Measurements from ENCODE around the gene PEDS1.
"Not testable (repeated sequence)": the region's sequence is repeated elsewhere in the genome, so short reads cannot be mapped to it uniquely, and the experiment has no call there.

The PEDS1 gene

DNA sequence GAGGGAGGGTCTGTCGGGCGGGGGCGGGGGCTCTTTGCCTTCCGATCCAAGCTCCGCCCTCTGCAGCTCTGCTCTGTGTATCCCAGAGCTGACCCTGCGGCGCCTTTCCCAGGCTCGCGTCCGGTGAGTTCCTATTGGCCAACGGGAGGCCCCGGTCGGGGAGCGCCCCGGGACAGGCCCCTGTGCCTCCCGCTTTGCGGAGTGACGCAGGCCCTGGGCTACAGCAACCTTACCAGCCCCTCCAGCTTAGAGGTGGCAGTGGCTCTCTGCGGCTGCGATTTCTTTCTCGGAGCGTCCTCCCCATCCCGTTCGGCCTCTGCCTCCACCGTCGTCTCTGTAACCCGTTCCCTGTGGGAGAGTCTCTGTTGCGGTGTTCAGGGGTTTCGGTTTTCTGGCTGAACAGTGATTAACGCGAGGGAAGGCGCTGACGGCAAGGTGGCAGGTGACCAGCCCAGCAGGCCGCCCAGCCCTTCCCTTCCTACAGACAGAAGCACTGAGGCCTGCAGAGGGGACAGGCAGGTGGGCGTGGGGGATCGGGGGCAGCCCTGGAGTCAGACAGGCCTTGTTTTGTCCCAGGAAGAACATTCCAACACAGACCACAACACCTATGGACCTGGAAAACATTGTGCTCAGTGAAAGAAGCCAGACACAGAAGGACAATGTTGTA lies 19.0 kb upstream of the PEDS1 start:
- TF ChIP-seq, protein P1, sequence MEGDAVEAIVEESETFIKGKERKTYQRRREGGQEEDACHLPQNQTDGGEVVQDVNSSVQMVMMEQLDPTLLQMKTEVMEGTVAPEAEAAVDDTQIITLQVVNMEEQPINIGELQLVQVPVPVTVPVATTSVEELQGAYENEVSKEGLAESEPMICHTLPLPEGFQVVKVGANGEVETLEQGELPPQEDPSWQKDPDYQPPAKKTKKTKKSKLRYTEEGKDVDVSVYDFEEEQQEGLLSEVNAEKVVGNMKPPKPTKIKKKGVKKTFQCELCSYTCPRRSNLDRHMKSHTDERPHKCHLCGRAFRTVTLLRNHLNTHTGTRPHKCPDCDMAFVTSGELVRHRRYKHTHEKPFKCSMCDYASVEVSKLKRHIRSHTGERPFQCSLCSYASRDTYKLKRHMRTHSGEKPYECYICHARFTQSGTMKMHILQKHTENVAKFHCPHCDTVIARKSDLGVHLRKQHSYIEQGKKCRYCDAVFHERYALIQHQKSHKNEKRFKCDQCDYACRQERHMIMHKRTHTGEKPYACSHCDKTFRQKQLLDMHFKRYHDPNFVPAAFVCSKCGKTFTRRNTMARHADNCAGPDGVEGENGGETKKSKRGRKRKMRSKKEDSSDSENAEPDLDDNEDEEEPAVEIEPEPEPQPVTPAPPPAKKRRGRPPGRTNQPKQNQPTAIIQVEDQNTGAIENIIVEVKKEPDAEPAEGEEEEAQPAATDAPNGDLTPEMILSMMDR (IDR thresholded peaks at IDR 0.05; ENCODE audit: insufficient read depth, low read depth, low read length, missing control alignments), result no peak
- peak overlapping the region; percentile 37 for H3K4me3 ChIP-seq (ENCODE audit: low read length)
- peak; percentile 56 for DNase-seq (ENCODE audit: low read depth)

DNA sequence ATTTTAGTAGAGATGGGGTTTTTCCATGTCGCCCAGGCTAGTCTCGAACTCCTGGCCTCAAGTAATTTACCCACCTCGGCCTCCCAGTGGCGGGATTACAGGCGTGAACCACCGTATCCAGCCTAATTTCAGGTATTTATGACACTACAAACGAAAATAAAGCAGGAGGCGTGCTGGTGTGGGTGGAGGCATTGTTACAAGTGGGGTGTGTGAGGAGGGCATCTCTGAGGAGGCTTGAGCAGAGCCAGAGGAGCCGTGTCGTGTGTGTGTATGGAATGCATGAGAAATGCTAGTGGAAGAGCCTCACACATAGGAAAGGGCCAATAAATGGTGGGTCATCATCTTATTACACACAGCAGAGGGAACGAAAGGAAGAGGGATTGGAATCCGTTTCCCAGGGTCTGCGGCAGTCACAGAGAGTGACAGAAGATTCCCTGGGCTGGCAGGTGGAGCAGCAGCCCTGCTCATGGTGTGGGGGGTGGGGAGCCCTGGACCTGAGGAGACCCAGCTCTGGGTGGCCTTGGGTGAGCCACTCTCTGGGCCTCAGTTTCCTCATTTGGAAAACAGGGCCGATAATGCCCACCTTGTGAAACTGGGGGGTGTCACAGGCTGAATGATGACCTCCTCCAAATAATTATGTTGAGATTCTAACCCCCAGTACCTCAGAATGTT lies 17.2 kb upstream of the PEDS1 start:
- DNase-seq (ENCODE audit: low read depth), result no peak
- TF ChIP-seq, protein P1 (IDR thresholded peaks at IDR 0.05; ENCODE audit: insufficient read depth, low read depth, low read length, missing control alignments), result no peak
- no peak overlapping the region for H3K4me3 ChIP-seq (ENCODE audit: low read length)

DNA sequence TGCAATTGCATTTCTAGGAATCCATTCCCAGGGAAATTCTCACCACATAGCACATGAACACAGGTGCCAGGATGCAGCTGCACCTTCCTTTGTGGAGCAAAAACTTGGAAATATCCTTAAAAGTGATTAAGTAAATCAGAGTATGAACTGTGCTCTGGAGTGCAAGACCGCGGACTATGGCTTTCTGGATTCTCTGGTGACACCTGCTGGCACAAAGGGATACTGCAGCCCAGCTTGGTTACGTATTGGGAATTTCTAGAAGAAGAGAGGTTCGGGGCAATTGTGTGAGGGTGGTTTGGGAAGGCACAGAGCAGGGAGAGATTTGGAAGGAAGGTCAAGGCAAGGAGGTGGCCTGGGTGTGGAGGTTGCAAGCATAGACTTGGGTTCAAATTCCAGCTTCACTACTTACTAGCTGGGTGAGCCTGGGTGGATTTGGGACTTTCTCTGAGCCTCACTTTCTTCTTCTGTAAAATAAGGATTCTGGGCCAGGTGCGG lies 15.9 kb upstream of the PEDS1 start:
- TF ChIP-seq, protein P1 (IDR thresholded peaks at IDR 0.05; ENCODE audit: insufficient read depth, low read depth, low read length, missing control alignments), result peak; percentile 99
- H3K4me3 ChIP-seq (ENCODE audit: low read length), result no peak overlapping the region
- peak; percentile 76 for DNase-seq (ENCODE audit: low read depth)

DNA sequence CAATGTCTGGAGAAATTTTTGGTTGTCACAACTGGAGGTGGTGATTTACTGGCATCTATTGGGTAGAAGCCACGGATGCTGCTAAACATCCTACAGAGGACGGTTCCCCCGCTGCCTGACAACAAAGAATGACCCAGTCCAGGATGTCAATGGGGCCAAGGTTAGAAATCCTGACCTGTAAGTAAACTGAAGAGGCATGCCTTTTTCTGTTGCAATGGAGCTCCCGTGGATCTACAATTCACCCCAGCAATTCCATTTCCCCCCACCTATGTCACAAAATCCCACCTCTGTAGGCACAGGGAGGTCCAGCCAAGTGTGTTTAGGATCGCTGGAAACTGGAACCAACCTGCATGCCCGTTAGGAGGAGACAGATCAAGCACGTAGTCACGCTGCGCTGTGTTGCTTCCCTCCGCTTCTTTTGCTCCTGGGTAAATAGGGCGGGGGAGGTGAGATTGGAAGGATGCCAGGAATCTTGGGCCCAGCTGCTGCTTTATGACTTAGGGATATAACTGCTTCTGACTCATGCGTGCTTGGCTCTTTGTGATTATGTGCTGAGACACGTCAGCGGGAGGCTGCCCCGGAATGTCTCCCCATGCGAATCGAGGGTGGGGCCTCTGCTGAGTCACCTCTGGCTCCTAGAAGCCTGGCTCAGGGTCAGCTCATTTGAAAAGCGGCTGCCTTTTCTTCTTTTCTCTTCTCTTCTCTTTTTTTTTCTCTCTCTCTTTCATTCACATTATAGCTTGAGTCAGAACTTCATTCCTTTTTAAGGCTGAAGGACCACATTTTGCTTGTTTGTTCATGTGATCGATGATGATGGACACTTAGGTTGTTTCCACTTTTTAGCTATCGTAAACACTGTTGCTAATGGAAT lies 12.4 kb upstream of the PEDS1 start:
- TF ChIP-seq, protein P1 (IDR thresholded peaks at IDR 0.05; ENCODE audit: insufficient read depth, low read depth, low read length, missing control alignments), result peak; percentile 7
- peak; percentile 100 for DNase-seq (ENCODE audit: low read depth)
- H3K4me3 ChIP-seq (ENCODE audit: low read length), result peak overlapping the region; percentile 25

DNA sequence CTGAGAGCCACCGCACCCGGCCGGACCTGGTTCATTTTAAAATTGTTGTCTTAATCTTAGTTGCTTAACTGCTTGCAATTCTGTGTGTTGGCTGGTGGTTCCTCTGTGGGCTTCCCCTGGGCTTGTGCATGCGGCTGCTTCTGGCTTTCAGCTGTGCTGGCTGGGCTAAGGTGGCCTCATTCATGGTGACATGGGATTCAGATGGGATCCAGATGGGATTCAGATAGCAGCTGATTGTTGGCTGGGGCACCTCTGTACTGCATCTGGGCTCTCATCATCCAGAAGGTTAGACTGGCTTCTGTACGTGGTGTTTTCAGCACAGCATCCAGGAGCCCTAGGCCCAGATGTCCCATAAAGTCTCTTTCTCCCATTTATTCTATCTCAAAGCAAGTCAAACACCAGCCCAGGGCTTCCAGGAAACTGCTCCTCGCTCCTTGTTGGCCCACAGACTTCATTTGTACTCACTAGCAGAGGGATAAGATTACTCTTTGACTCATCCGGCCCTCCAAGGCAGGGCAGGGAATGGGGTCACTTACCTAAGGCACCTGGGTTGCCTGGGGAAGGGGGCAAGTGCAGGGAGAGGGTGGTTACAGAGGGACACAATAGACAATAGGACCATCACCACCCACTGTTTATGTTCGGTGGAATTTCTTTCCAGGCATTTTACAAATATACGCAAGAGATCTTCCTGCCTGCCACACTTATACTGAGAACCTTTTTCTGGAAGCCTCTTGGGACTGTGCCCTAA lies 10.2 kb upstream of the PEDS1 start:
- H3K4me3 ChIP-seq (ENCODE audit: low read length), result no peak overlapping the region
- peak; percentile 59 for DNase-seq (ENCODE audit: low read depth)
- TF ChIP-seq, protein P1 (IDR thresholded peaks at IDR 0.05; ENCODE audit: insufficient read depth, low read depth, low read length, missing control alignments), result no peak

DNA sequence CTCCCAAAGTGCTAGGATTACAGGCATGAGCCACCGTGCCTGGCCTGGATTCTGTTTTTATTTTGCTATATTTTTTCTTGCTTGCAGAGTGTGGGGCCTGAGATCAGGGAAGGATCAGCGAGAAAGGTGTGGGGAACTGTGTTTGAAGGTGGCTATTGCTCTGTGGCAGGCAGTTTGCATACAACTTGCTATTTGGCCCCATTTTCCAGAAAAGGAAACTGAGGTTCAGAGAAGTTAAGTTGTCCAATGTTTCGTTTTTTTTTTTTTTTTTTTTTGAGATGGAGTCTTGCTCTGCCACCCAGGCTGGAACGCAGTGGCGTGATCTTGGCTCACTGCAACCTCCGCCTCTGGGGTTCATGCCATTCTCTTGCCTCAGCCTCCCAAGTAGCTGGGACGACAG lies 8.0 kb upstream of the PEDS1 start:
- not testable (repeated sequence) for H3K4me3 ChIP-seq (ENCODE audit: low read length); DNase-seq (ENCODE audit: low read depth)
